ENCODE results near the gene JCAD.
"Not testable (repeated sequence)": the region's sequence is repeated elsewhere in the genome, so short reads cannot be mapped to it uniquely, and the experiment has no call there.

The JCAD gene

DNA sequence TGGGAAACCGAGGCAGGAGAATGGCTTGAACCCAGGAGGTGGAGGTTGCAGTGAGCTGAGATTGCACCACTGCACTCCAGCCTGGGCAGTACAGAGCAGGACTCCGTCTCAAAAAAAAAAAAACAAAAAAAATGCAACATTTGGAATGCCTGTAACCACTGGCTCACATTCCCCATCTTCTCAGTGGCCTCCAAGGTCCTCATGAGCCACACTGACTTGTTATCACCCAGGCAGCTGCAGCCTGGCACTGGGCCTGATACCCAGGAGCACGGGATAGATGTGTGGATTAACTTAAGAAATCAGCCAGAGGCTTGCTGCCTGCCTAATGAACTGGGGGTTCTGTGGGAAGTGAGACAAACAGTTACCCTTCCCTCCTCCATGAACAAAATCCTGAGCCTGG is 23.0 kb downstream of the JCAD start:
- Mint-ChIP-seq H3K27me3 (peaks cover 62 to 96% of the 10 kb centered on the region in 2 donors), H3K36me3 (ENCODE audit: insufficient read depth) (peaks cover 5% of the 10 kb centered on the region), H3K9me3 (no peaks in the 10 kb centered on the region), H3K27ac (no peak overlapping the region), H3K4me3 (no peak overlapping the region), H3K4me1 (ENCODE audit: low read depth in 2 of 2) (peaks cover 12 to 26% of the 10 kb centered on the region in 2 donors)
- DNase-seq (no peak), ATAC-seq (replicated peaks) (no peak)

DNA sequence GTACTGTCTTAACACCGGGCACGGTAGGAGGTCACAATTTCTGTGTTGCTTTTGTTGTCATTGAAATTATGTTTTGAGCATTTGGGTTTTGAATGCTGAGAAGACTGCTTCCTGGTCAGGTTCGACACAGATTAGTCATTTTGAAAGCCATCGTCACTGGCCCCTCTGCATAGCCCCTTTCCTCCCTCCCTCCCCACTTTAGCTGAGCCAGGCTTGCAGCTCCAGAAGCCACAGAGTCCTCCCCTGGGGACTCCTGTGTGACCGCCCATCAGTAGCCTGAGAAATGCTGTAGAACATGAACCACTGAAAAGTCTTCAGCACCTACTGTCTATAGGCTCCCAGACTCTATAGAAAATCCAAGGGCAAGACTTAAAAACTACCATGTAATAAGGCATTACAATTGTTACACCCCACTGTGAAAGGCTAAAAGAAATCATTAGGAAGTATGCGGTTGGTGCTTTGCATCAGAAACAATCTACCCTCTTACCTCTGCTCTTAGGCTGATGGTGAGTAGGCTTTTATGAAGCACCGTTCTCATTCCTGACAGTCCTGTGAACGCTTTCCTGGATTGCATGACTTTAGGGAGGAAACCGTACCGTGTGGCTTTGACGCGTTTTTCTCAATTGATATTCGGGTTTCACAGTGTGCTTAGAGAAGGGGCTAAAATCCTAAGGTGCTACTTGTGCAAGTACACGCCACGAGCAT is 24.8 kb downstream of the JCAD start:
- DNase-seq (no peak), ATAC-seq (replicated peaks) (no peak)
- Mint-ChIP-seq H3K27me3 (peaks cover 66 to 90% of the 10 kb centered on the region in 2 donors), H3K4me1 (ENCODE audit: low read depth in 2 of 2) (peaks cover 15 to 28% of the 10 kb centered on the region in 2 donors), H3K27ac (no peak overlapping the region), H3K36me3 (ENCODE audit: insufficient read depth) (peaks cover 5% of the 10 kb centered on the region), H3K4me3 (peak overlapping the region in 1 of 2 donors; percentile 2), H3K9me3 (no peaks in the 10 kb centered on the region)

DNA sequence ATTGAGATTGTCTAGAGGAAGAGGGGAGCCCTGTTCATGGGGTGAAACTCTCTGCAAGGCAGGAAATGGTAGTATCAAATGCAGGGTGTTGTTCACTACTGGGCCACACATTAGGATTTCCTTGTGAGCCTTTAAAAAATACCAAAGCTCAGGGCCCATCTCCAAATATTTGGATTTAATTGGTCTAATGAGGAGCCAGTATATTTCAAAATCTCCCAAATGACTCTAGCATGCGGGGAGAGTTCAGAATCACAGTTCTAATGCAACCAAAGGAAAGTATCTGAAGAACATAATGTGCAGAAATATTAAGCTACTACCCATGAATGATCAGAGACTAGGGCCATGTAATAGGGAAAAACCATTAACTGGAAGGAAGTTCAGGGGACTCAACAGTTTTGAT is 27.3 kb downstream of the JCAD start:
- no peak overlapping the region for H3K4me3 Mint-ChIP-seq
- H3K36me3 Mint-ChIP-seq (ENCODE audit: insufficient read depth) = peaks cover 7% of the 10 kb centered on the region
- peaks cover 48 to 75% of the 10 kb centered on the region in 2 donors for H3K27me3 Mint-ChIP-seq
- no peak for DNase-seq
- no peak overlapping the region for H3K27ac Mint-ChIP-seq
- ATAC-seq (replicated peaks) = no peak
- no peaks in the 10 kb centered on the region for H3K9me3 Mint-ChIP-seq
- peaks cover 33 to 34% of the 10 kb centered on the region in 2 donors for H3K4me1 Mint-ChIP-seq (ENCODE audit: low read depth in 2 of 2)

GRCh38 chr10:30029872-30030256 is 29.5 kb downstream of the JCAD start:
- Mint-ChIP-seq H3K27ac (no peak overlapping the region), H3K4me3 (no peak overlapping the region), H3K4me1 (ENCODE audit: low read depth in 2 of 2) (peaks cover 42 to 44% of the 10 kb centered on the region in 2 donors), H3K27me3 (peaks cover 38 to 53% of the 10 kb centered on the region in 2 donors), H3K36me3 (ENCODE audit: insufficient read depth) (peaks cover 9% of the 10 kb centered on the region), H3K9me3 (no peaks in the 10 kb centered on the region)
- no peak for DNase-seq
- no peak for ATAC-seq (replicated peaks)

- DNase-seq (no peak), ATAC-seq (replicated peaks) (no peak)
- H3K9me3 Mint-ChIP-seq = no peaks in the 10 kb centered on the region
- peaks cover 37 to 39% of the 10 kb centered on the region in 2 donors for H3K4me1 Mint-ChIP-seq (ENCODE audit: low read depth in 2 of 2)
- peaks cover 9% of the 10 kb centered on the region for H3K36me3 Mint-ChIP-seq (ENCODE audit: insufficient read depth)
- H3K27me3 Mint-ChIP-seq = peaks cover 33 to 47% of the 10 kb centered on the region in 2 donors
- no peak overlapping the region for H3K4me3 Mint-ChIP-seq
- H3K27ac Mint-ChIP-seq = no peak overlapping the region
Observed at GRCh38 chr10:30029164-30029871, 30.1 kb downstream of the JCAD start.

GRCh38 chr10:30028738-30029030 is 30.7 kb downstream of the JCAD start:
- Mint-ChIP-seq H3K27me3 (peaks cover 32 to 41% of the 10 kb centered on the region in 2 donors), H3K27ac (no peak overlapping the region), H3K4me1 (ENCODE audit: low read depth in 2 of 2) (peaks cover 35 to 38% of the 10 kb centered on the region in 2 donors), H3K9me3 (no peaks in the 10 kb centered on the region), H3K4me3 (peak overlapping the region in 1 of 2 donors; percentile 79), H3K36me3 (ENCODE audit: insufficient read depth) (peaks cover 9% of the 10 kb centered on the region)
- DNase-seq = no peak
- ATAC-seq (replicated peaks) = no peak

- Mint-ChIP-seq H3K27ac (peak overlapping the region; percentile 77 to 86), H3K9me3 (no peaks in the 10 kb centered on the region), H3K36me3 (ENCODE audit: insufficient read depth) (peaks cover 9% of the 10 kb centered on the region), H3K4me3 (peak overlapping the region; percentile 64 to 79), H3K4me1 (ENCODE audit: low read depth in 2 of 2) (peaks cover 30 to 38% of the 10 kb centered on the region in 2 donors), H3K27me3 (peaks cover 26 to 36% of the 10 kb centered on the region in 2 donors)
- ATAC-seq (replicated peaks) (no peak), DNase-seq (peak; percentile 27 to 41 (median 36))
Observed at GRCh38 chr10:30028006-30028737, 31.2 kb downstream of the JCAD start.

GRCh38 chr10:30027057-30028005 is 32.1 kb downstream of the JCAD start:
- H3K27me3 Mint-ChIP-seq = peaks cover 23 to 31% of the 10 kb centered on the region in 2 donors
- H3K36me3 Mint-ChIP-seq (ENCODE audit: insufficient read depth) = peaks cover 9% of the 10 kb centered on the region
- DNase-seq (peak; percentile 87 to 95 (median 88)), ATAC-seq (replicated peaks) (peak; percentile 92)
- peak overlapping the region; percentile 77 to 86 for H3K27ac Mint-ChIP-seq
- peak overlapping the region; percentile 64 to 79 for H3K4me3 Mint-ChIP-seq
- peaks cover 29 to 38% of the 10 kb centered on the region in 2 donors for H3K4me1 Mint-ChIP-seq (ENCODE audit: low read depth in 2 of 2)
- H3K9me3 Mint-ChIP-seq = no peaks in the 10 kb centered on the region

GRCh38 chr10:30026578-30026977 is 32.8 kb downstream of the JCAD start:
- Mint-ChIP-seq H3K9me3 (no peaks in the 10 kb centered on the region), H3K27ac (peak overlapping the region; percentile 77 to 86), H3K27me3 (peaks cover 23 to 33% of the 10 kb centered on the region in 2 donors), H3K4me1 (ENCODE audit: low read depth in 2 of 2) (peaks cover 29 to 38% of the 10 kb centered on the region in 2 donors), H3K36me3 (ENCODE audit: insufficient read depth) (peaks cover 9% of the 10 kb centered on the region), H3K4me3 (peak overlapping the region; percentile 64 to 79)
- ATAC-seq (replicated peaks) = no peak
- DNase-seq = peak in 1 of 3 experiments; percentile 9

- H3K27ac Mint-ChIP-seq = peak overlapping the region in 1 of 2 donors; percentile 86
- H3K4me1 Mint-ChIP-seq (ENCODE audit: low read depth in 2 of 2) = peaks cover 29 to 38% of the 10 kb centered on the region in 2 donors
- peaks cover 23 to 37% of the 10 kb centered on the region in 2 donors for H3K27me3 Mint-ChIP-seq
- H3K9me3 Mint-ChIP-seq = no peaks in the 10 kb centered on the region
- peak overlapping the region in 1 of 2 donors; percentile 79 for H3K4me3 Mint-ChIP-seq
- ATAC-seq (replicated peaks) (no peak), DNase-seq (no peak)
- peaks cover 9% of the 10 kb centered on the region for H3K36me3 Mint-ChIP-seq (ENCODE audit: insufficient read depth)
Observed at GRCh38 chr10:30026080-30026479, 33.3 kb downstream of the JCAD start.

GRCh38 chr10:30025428-30025827 is 34.0 kb downstream of the JCAD start:
- not testable (repeated sequence) for H3K27ac Mint-ChIP-seq; ATAC-seq (replicated peaks); H3K9me3 Mint-ChIP-seq; H3K36me3 Mint-ChIP-seq (ENCODE audit: insufficient read depth); DNase-seq
- H3K4me3 Mint-ChIP-seq = peak overlapping the region; percentile 21 to 29
- H3K27me3 Mint-ChIP-seq = peaks cover 20 to 40% of the 10 kb centered on the region in 2 donors
- peaks cover 29 to 38% of the 10 kb centered on the region in 2 donors for H3K4me1 Mint-ChIP-seq (ENCODE audit: low read depth in 2 of 2)

GRCh38 chr10:30022590-30022989 is 36.8 kb downstream of the JCAD start:
- Mint-ChIP-seq H3K9me3 (no peaks in the 10 kb centered on the region), H3K36me3 (ENCODE audit: insufficient read depth) (peaks cover 7% of the 10 kb centered on the region), H3K27ac (no peak overlapping the region), H3K4me3 (no peak overlapping the region), H3K4me1 (ENCODE audit: low read depth in 2 of 2) (peaks cover 17% of the 10 kb centered on the region in 2 donors), H3K27me3 (peaks cover 27 to 50% of the 10 kb centered on the region in 2 donors)
- ATAC-seq (replicated peaks) = no peak
- DNase-seq = no peak
